Measurements from ENCODE around the gene TK2.

- TF ChIP-seq CTCF (IDR thresholded peaks at IDR 0.05), result no peak
- no peak for TF ChIP-seq POLR2AphosphoS2 (conservative IDR thresholded peaks at IDR 0.05; ENCODE audit: low read length)
- no peak for TF ChIP-seq RAD21 (conservative IDR thresholded peaks at IDR 0.05 in 1 of 2, IDR thresholded peaks at IDR 0.05 in 1 of 2)
- no peak for TF ChIP-seq PBX3 (IDR thresholded peaks at IDR 0.05)
- no peak for TF ChIP-seq SREBF2 (IDR thresholded peaks at IDR 0.05)
- no peak for TF ChIP-seq HMGXB4 (CRISPR knock-in tag; IDR thresholded peaks at IDR 0.05; ENCODE audit: borderline replicate concordance)
- TF ChIP-seq KDM1A (IDR thresholded peaks at IDR 0.05; ENCODE audit: low read depth), result no peak
Observed at GRCh38 chr16:66516509-66516807, 33.5 kb downstream of the TK2 start.
